Subcutaneous abdominal adipose tissue (tissue), 5 donors: ENCODE data around the gene OLFML2A.
A peak's percentile ranks its signal among the peaks of the same experiment; 100 is the strongest.

Experiments used
- H3K27ac ChIP-seq: one replicate; pipeline ENCODE4 v1.7.0; 2013; ENCODE audit warnings: low read depth, mild to moderate bottlenecking, inconsistent platforms, low read length, moderate library complexity
- H3K27me3 ChIP-seq, 5 donors: one replicate each; pipeline ENCODE4 v1.7.0; 2013; ENCODE audit warnings: low read length in 5 of 5, inconsistent platforms in 1 of 5; ENCODE audit not compliant: control insufficient read depth in 5 of 5, insufficient read depth in 4 of 5
- H3K36me3 ChIP-seq, 5 donors: one replicate each; pipeline ENCODE4 v1.7.0; 2013; ENCODE audit warnings: low read length in 5 of 5; ENCODE audit not compliant: control insufficient read depth in 5 of 5, insufficient read depth in 5 of 5
- H3K4me1 ChIP-seq, 5 donors: one replicate each; pipeline ENCODE4 v1.7.0; 2013; ENCODE audit warnings: low read length in 5 of 5, mild to moderate bottlenecking in 3 of 5, moderate library complexity in 1 of 5; ENCODE audit not compliant: control insufficient read depth in 5 of 5, insufficient read depth in 5 of 5
- H3K4me3 ChIP-seq, 5 donors: one replicate each; pipeline ENCODE4 v1.7.0; 2013; ENCODE audit warnings: low read length in 5 of 5, low read depth in 1 of 5
- H3K9ac ChIP-seq, 5 donors: one replicate each; pipeline ENCODE4 v1.7.0; 2013; ENCODE audit warnings: low read length in 5 of 5, mild to moderate bottlenecking in 4 of 5, moderate library complexity in 3 of 5
- H3K9me3 ChIP-seq, 5 donors: one replicate each; pipeline ENCODE4 v1.7.0; 2013; ENCODE audit warnings: low read length in 5 of 5; ENCODE audit not compliant: control insufficient read depth in 5 of 5
- donor health status: healthy.
- donor health status: healthy.
- donor health status: healthy.
- donor health status: healthy.
- donor health status: healthy.

OLFML2A gene

DNA sequence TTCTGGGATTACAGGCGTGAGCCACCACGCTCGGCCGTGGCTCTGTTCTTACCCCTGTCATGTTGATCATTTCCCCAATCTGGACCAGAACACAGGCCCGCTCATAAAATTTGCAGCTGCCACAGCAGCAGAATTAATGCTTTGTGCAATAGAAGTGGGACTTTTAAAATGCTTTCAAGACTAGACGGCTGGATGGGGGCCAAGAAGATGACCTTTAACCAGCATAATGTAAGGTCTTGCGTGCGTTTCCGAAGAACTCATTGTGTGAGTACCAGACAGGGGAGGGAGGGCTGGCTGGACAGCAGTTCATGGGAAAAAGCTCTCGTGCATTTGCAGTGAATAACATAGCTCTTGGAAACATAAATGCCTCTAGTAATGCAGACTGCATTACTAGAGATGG, 72.9 kb downstream of the OLFML2A start:
- no peak overlapping the region for H3K4me3 ChIP-seq
- no peaks in the 10 kb centered on the region for H3K36me3 ChIP-seq
- peaks cover 5 to 32% (median 22%) of the 10 kb centered on the region in 5 donors for H3K4me1 ChIP-seq
- H3K27ac ChIP-seq: no peak overlapping the region
- no peak overlapping the region for H3K9ac ChIP-seq
- no peaks in the 10 kb centered on the region for H3K9me3 ChIP-seq
- H3K27me3 ChIP-seq: peaks cover 0 to 4% (median 0%) of the 10 kb centered on the region in 5 donors

DNA sequence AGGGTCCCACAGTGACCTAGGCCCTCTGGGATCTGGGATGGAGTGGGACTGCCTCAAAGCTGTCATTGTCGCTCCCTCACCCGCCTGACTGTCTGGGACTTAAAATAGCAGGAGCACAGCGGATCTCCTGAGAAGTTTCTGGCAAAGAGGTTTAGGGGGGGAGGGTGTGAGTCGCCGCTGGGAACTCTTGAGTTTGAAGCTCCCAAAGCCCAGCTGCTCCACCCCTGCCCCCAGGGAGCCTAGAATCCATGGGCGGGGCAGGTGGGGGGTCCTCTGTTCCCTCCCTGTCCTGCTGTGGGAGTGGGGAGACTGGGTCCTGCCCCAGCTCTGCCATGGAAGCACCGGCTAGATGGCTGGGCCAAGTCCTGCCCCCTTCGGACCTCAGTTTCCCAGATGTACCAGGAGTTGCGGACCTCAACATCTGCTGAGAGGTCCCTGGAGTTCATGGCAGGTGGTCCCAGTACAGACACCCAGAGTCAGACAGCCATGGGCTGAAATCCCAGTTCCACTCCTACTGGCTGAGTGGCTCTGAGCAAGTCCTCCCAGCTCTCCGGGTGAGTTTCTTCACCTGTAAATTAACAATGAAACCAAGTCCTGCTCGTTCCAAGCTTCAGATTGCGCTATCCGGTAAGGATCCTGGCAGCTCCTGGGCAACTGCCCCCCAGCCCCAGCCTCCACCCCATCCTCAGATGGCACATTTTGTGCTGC, 75.3 kb downstream of the OLFML2A start:
- Histone ChIP-seq H3K4me1 (peaks cover 5 to 32% (median 22%) of the 10 kb centered on the region in 5 donors), H3K4me3 (peak overlapping the region; percentile 48 to 63 (median 52)), H3K27me3 (peaks cover 0 to 4% (median 0%) of the 10 kb centered on the region in 5 donors), H3K9ac (peak overlapping the region in 4 of 5 donors; percentile 1 to 70 (median 39)), H3K9me3 (no peaks in the 10 kb centered on the region), H3K27ac (no peak overlapping the region), H3K36me3 (peaks cover 0 to 15% (median 7%) of the 10 kb centered on the region in 5 donors)

GRCh38 chr9:124852829-124853531, 76.0 kb downstream of the OLFML2A start, which contains the start of gene WDR38:
WDR38 (plus strand) TSS chr9:124853460; CDS start chr9:124853532, 72 bp downstream.
- Histone ChIP-seq H3K4me1 (peaks cover 5 to 32% (median 22%) of the 10 kb centered on the region in 5 donors), H3K36me3 (peaks cover 0 to 22% (median 14%) of the 10 kb centered on the region in 5 donors), H3K9me3 (no peaks in the 10 kb centered on the region), H3K27ac (no peak within 1 kb of the TSS), H3K27me3 (peaks cover 0 to 4% (median 0%) of the 10 kb centered on the region in 5 donors), H3K9ac (peak within 1 kb of the TSS in 4 of 5 donors; percentile 36 to 70 (median 55)), H3K4me3 (peak within 1 kb of the TSS; percentile 48 to 63 (median 52))

DNA sequence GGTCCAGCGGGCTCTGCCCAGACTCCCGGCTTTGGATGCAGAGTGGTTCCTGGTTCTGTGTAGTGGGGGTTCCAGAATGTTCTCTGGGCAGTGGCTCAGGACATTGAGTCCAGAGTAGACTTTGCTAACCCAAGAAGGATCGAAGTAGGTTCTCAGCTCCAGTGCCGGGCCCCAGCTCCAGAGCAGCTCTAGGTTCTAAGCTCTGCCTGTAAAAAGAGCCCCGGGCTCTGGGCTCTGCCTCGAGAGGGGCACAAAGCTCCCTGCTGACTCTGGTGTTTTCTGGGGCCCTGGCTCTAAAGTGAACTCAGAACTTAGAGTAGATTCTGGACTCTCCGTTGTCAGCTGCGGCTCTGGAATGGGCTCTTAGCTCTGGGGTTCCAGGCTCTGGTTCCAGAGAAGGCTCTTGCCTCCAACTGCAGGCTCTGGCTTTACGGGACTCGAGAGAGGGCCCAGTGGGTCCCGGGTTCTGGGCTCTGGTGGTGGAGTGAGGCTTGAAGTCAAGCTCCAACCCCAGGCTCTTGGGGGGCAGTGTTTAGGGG, 76.7 kb downstream of the OLFML2A start:
- Histone ChIP-seq H3K9ac (peak overlapping the region in 3 of 5 donors; percentile 14 to 68 (median 36)), H3K9me3 (no peaks in the 10 kb centered on the region), H3K27ac (no peak overlapping the region), H3K4me1 (peaks cover 5 to 32% (median 23%) of the 10 kb centered on the region in 5 donors), H3K27me3 (peaks cover 0 to 2% (median 0%) of the 10 kb centered on the region in 5 donors), H3K36me3 (peaks cover 0 to 29% (median 21%) of the 10 kb centered on the region in 5 donors), H3K4me3 (peak overlapping the region in 3 of 5 donors; percentile 52 to 63 (median 60))

- H3K4me3 ChIP-seq: no peak overlapping the region
- no peak overlapping the region for H3K27ac ChIP-seq
- H3K9me3 ChIP-seq: no peaks in the 10 kb centered on the region
- H3K36me3 ChIP-seq: peaks cover 0 to 34% (median 26%) of the 10 kb centered on the region in 5 donors
- no peaks in the 10 kb centered on the region for H3K27me3 ChIP-seq
- peaks cover 5 to 37% (median 28%) of the 10 kb centered on the region in 5 donors for H3K4me1 ChIP-seq
- H3K9ac ChIP-seq: no peak overlapping the region
These were observed 77.2 kb downstream of the OLFML2A start for GRCh38 chr9:124854161-124854560.

DNA sequence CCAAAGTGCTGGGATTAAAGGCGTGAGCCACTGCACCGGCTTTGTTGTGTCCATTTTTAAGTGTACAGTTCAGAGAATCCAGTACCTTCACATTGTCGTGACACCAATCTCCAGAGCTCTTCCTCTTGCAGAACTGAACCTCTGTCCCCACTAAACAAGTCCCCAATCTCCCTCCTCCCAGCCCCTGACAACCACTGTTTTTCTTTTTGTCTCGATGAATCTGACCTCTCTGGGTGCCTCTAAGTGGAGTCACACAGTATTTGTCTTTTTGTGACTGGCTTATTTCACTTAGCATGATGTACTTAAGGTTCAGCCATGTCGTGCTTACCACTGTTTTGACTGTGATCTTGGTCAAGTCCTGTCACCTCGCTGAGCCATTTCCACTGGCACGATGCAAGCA, 77.9 kb downstream of the OLFML2A start:
- no peak overlapping the region for H3K27ac ChIP-seq
- no peaks in the 10 kb centered on the region for H3K9me3 ChIP-seq
- no peak overlapping the region for H3K4me3 ChIP-seq
- H3K36me3 ChIP-seq: peaks cover 0 to 40% (median 33%) of the 10 kb centered on the region in 5 donors
- no peak overlapping the region for H3K9ac ChIP-seq
- no peaks in the 10 kb centered on the region for H3K27me3 ChIP-seq
- peaks cover 5 to 38% (median 30%) of the 10 kb centered on the region in 5 donors for H3K4me1 ChIP-seq

DNA sequence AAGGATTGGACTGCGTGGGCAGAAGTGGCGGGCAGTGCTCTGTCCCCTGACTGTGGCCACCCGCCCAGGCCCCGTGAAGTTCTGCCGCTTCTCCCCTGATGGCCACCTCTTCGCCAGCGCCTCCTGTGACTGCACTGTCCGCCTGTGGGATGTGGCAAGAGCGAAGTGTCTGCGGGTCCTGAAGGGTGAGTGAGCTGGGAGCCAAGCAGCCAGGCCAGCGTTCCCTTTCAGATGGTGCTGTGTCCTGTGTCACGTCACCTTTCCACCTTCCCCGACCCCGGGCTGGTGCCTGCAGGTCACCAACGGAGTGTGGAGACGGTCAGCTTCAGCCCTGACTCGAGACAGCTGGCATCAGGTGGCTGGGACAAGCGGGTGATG, 78.6 kb downstream of the OLFML2A start:
- Histone ChIP-seq H3K27me3 (no peaks in the 10 kb centered on the region), H3K27ac (no peak overlapping the region), H3K36me3 (peaks cover 0 to 48% (median 40%) of the 10 kb centered on the region in 5 donors), H3K9ac (no peak overlapping the region), H3K9me3 (no peaks in the 10 kb centered on the region), H3K4me1 (peaks cover 11 to 41% (median 34%) of the 10 kb centered on the region in 5 donors), H3K4me3 (no peak overlapping the region)

- Histone ChIP-seq H3K27me3 (no peaks in the 10 kb centered on the region), H3K9ac (no peak overlapping the region), H3K27ac (no peak overlapping the region), H3K4me1 (peaks cover 11 to 42% (median 40%) of the 10 kb centered on the region in 5 donors), H3K4me3 (no peak overlapping the region), H3K36me3 (peaks cover 0 to 49% (median 41%) of the 10 kb centered on the region in 5 donors), H3K9me3 (no peaks in the 10 kb centered on the region)
These were observed 79.2 kb downstream of the OLFML2A start for GRCh38 chr9:124855944-124856765.

- no peak overlapping the region for H3K4me3 ChIP-seq
- no peaks in the 10 kb centered on the region for H3K27me3 ChIP-seq
- H3K36me3 ChIP-seq: peaks cover 0 to 49% (median 41%) of the 10 kb centered on the region in 5 donors
- H3K27ac ChIP-seq: no peak overlapping the region
- H3K9ac ChIP-seq: no peak overlapping the region
- H3K9me3 ChIP-seq: no peaks in the 10 kb centered on the region
- H3K4me1 ChIP-seq: peaks cover 8 to 44% (median 37%) of the 10 kb centered on the region in 5 donors
These were observed 80.7 kb downstream of the OLFML2A start for GRCh38 chr9:124857533-124858162.
